OCI-M2 (cell line): ENCODE measurements around the gene TMEM101.
"Not testable (repeated sequence)": the region's sequence is repeated elsewhere in the genome, so short reads cannot be mapped to it uniquely, and the experiment has no call there.

ENCODE experiments used
- DNase-seq: peaks from one replicate; lab custom pipeline; 2025; ENCODE audit not compliant: unreplicated experiment; lab: John Stamatoyannopoulos, UW

Gene TMEM101

DNA sequence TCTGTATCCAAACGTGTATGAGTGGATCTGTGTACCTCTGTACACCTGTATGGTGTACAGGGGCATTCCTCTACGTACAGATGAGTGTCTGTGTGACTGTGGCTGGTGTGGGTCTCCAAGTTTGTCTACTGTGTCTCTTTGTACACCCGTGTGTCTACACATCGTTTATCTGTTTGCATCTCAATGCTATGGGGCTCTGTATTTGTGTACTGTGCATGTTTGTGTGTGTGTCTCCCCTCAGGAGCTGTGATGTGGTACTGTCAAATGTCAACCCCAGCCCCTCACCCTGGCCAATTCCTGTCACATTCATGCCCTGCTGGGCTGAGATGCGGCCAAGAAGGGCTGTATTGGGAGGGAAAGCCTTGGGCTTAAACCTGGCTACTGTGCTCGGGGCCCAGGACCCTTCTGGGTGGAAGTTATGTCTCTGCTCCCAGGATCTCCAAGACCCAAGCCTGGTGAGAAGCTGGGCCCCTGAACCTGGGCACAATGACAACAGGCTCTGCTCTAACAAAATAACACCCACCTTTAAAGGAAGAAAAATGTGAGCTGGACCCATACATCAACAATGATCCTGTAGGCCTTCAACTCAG, 13.8 kb downstream of the TMEM101 start:
- DNase-seq, result no peak

DNA sequence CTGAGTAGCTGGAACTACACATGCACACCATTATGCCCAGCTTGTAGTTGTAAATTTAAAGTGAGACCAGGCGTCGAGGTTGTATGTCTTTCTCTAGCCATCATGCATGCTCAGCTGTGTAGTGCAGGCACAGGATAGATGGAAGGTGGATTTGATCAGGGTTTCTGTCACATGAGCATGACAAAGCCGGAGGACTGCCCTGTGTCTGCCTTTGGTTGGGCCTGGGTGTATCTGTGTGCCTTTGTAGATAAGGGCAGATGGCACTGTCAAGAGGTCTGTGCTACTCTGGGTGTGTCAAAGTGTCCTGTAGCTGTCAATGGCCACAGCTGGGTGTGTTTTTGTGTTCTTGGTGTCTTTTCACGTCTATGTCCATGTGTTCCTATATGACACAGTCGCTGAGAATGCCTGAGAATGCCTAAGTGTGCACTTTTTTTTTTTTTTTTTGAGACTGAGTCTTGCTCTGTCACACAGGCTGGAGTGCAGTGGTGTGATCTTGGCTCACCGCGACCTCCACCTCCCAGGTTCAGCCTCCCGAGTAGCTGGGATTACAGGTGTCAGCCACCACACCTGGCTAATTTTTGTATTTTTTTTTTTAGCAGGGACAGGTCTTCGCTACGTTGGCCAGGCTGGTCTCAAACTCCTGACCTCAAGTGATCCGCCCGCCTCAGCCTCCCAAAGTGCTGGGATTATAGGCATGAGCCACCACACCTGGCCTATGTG, 14.5 kb downstream of the TMEM101 start:
- DNase-seq, result no peak

DNA sequence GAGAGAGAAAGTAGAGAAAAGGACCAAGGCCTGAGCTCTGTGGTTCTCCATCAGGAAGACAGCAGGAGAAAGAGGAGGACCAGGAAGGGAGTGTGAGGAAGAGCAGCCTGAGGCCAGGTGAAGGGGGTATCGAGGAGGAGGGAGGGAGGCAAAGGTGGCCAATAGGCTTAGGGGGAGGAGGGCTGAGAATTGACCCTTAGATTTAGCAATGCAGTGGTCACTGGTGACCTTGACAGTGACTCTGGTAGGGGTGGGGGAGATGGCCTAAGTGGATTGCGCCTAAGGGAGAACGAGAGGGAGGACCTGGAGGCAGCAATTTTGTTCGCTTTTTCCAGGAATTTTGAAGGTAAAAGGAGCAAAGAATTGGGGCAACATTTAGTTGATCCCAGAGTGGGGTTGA, 15.7 kb downstream of the TMEM101 start:
- DNase-seq, result no peak

DNA sequence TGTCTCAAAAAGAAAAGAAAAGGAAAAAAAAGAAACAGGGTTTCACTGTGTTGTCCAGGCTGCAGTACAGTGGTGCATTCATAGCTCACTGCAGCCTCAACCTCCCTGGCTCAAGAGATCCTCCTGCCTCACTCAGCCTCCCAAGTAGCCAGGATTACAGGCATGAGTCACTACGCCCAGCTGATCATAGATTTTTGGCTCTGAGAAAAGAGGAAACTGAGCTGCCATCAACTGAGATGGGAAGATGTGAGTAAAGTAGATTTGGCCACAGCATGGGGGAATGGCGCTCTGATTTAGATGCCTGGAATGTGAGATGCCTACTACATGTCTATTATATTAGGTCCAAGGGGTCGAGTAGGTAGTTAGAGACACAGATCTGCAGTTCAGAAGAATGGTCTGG, 16.2 kb downstream of the TMEM101 start:
- no peak for DNase-seq

DNA sequence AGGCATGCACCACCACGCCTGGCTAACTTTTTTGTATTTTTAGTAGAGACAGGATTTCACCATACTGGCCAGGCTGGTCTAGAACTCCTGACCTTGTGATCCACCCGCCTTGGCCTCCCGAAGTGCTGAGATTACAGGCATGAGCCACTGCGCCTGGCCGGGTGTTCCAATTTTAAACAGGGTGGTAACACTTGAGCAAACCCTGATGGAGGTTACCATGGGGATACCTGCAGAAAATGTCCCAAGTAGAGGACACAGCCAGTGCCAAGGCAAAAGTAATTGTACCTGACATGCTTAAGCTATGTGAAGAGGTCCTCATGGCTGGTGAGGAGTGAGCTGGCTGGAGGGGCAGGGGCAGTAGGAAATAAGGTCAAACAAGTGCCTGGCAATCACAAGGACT, 17.6 kb downstream of the TMEM101 start:
- not testable (repeated sequence) for DNase-seq

DNA sequence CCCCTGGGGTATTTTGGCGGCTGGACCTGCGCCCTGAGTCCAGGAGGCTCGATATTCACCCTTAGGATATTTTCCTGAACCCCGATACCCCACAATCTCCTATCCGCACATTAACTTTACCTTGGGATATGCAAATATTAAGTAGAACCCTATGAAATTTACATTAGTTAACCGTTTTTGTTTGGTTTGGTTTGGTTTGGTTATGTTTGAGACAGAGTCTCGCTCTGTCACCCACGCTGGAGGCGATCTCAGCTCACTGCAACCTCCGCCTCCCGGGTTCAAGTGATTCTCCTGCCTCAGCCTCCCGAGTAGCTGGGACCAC, 19.7 kb downstream of the TMEM101 start:
- DNase-seq, result no peak

DNA sequence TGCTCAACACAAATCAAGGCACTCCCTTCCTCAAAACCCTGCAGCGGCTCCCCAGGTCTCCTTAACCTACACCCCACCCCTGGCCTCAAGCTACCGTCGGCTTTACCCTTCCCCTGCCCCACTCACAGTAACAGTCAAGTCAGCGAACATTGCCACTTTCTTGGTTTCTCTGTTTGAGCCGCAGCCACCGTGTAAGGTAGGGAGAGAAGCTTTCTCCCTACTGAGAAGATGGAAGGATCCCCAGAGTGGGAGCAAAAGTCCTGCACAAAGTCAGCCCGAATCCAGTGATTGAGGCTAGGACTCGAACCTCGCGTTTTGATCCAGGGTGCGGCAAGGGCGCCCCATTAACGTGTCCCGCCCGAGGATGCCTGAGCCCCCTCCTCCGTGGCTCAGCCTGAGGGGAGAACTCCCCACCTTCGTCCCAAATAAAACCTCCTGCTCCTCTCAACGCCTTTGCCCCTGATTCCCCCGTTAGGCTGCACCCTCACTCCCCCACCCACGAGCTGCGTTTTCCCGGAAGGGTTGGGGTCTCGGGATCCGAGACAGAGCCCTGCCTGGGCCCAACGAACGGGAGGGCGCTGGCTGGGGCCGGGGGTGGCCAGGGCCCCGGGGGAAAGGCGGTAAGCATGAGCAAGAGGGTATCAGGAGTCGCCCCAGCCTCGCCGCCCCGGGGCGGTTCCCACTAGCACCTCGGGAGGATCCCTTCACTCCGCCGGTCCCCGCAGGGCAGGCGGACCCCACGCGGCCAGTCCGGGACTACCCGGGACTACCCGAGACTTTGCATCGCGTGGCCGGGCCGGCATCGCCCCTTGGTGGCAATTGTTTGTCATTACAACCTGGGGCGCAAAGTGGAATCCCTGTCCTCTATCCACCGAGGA, 20.3 kb downstream of the TMEM101 start:
- no peak for DNase-seq

DNA sequence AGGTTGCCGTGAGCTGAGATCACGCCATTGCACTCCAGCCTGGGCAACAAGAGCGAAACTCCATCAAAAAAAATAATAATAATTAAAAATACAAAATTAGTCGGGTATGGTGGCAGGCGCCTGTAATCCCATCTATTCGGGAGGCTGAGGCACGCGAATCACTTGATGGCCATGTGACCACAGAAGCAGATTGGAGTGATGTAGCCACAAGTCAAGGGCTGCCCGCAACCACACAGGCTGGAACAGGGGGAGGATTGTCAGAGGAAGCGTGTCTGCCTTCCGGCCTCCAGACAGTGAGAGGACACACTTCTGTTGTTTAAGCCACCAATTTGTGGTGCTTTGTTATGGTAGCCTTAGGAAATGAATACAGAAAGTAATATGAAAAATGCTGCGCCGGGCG, 22.1 kb downstream of the TMEM101 start:
- no peak for DNase-seq

DNA sequence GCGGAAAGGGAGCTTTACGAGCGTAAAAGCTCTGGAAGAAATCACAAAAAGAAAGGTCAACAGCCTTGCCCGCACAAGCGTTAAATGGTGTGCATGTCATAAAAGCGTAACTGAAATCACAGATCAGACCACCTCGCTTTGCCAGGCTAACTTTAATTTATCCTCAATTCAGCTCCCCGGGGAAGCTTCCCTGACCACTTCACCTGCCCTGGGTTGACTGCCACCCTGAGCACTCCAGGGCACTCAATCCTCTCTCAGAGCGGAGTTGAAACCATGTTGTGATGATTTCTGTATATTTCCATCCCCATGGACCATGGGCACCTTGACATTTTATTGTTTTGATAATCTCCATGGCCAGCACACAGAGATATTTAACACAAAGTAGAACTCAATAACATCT, 26.5 kb downstream of the TMEM101 start:
- no peak for DNase-seq

DNA sequence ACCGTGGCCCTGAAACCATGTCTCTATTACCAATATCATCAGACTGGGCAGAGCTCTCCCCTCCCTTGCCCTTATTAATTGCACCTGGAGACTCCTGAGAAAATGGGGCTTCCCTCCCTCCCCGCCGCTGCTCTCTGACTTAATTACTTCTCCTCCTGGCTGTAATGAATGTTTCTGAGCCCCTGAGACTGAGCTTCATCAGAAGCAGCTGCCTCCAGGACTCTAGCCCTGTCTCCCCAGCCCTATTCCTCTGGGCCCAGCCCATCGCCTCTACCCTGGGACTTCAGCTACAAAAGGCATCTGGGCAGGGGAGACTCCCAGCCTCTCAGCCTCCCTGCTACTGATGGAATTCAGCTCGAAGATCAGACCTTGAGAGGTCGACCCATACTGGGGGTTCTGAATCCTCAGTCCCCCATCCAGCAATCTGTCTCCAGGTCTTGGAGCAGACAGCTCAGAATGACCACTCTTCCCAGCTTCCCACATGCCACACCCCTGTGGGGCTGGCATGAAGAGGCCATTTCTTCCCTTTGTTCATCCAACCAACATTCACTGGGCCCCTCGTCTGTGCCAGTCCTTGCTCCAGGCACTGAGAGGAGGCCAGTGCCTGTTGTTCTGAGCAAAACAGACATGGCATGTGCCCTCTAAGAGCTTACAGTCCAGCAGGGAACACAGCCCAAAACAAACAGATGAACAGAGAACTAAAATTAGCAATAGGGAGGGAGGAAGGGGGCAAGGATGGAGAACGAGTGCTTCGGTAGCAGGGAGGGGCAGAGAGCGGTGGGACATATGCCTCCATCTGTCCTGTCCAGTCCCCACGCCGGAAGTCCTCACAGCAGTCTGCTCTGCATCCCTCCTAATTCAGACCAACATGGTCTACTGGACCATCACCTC, 27.4 kb downstream of the TMEM101 start:
- DNase-seq, result no peak

DNA sequence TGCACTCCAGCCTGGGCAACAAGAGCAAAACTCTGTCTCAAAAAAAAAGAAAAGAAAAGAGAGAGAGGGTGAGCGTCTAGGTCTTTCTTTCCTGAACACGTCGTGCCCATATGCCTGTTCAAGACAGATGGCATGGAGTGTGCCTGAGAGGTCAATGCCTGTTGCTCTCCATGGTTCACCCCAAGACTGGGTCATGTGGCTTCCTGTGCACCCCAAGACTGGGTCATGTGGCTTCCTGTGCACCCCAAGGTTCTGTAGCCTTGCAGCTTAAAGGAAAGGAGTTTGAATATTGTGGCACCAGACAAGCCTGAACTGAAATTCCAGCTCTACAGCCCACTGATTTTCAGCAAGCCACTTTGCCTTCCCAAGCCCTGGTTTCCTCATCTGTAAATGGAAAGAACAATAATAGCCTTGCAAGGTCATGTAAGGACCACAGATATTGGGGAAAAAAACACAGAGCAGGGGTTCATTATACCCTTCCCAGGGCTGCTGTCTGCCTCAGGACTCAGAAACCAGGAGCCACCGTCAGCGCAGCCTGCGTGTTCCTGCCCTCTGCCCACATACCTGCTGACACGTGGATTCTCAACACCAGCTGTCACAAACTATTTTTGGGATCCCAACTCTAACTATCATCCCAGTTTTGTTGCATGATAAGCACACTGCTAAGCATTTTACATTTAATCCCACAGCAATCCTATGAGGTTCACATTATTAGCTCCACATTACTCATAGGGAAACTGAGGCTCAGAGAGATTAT, 28.4 kb downstream of the TMEM101 start:
- DNase-seq, result no peak

DNA sequence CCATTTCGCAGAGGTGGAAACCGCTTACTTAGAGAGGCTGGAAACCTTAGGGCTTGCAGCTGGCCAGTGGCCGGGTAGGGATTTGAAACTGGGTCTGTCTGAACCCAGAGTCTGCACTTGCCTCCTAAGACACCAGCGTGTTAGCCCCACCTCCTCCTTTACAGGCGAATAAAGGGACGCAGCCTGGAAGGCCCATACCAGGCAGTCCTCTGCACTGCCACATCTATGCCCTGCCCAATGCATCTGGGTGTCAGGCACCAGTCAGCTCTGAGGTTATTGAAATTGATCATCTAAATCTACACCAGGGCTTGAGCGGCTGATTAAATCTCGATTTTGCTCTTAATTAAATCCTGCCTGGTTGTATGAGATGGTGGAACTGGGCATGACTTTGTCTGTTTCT, 30.2 kb downstream of the TMEM101 start:
- no peak for DNase-seq

DNA sequence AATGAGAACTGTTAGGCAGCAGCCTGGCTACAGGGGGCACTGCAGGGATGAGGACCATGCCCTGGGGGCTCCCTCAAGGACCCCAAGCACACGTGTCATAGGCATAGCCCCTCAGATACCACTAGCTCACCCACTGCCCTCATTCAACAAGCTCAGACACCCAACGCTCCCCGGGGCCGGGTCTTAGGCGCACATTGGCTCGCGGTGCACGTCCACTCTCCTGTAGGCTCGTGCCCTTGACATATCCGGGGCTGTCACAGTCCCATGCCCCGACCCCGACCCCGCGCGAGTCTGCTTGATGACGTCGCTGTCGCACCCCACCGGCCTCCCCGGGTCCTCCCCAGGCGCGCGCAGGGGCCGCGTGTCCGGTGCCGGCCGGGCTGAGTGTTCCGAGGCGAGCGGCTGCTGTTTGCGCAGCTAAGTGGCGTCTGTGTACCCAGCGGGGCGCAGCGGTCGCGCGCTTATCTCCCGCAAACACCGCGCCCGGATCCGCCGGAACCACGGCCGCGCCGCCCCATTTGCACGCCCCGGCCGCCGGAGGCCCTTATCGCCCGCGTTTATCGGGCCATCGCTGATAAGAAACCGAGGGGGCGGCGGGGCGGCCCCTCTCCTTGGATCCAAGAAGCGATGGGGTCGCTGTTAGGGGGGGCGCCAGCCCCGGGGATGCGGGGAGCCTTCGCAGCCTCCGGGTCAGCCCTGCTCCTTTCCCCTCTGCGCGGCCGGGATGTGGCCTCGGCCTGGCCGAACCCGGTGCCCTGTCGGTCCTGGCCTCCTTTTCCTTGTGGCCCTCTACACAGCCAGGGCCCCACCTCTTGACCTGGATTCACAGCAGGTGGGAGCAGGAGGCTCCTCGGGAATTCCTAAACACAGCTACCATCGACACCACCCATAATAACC, 31.0 kb downstream of the TMEM101 start:
- DNase-seq, result no peak

DNA sequence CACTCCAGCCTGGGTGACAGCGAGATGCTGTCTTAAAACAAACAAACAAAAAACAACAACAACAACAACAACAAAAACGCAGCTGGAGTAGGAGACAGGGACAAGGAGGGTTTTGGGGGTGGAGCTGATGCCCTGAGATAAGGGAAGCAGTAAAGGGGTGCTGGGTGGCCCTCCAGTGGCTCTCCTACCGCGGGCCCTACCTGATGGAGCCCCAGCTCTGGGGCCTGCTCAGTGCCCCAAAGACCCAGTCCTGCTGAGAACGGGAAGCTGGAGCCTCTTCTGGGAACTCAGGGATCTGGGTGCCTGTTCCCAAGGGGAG, 31.6 kb downstream of the TMEM101 start:
- no peak for DNase-seq

DNA sequence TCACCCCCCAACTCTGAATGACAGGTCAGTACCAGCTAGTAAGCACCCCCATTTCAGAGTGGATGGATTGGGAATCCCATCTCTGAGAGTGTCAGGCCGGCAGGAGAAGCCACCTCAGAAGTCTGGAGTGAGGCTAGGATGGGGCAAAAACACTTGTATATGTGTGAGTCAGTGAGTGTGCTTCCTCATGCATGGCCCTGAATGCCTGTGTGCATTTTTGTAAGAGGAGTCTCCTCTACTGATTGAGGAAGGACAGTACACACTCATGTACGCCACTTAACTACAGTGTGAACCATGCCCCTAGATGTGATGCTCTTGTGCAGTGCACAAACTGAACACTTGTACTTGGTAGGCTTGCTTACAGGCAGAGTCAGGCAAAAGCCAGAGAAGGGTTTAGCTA, 32.6 kb downstream of the TMEM101 start:
- no peak for DNase-seq

DNA sequence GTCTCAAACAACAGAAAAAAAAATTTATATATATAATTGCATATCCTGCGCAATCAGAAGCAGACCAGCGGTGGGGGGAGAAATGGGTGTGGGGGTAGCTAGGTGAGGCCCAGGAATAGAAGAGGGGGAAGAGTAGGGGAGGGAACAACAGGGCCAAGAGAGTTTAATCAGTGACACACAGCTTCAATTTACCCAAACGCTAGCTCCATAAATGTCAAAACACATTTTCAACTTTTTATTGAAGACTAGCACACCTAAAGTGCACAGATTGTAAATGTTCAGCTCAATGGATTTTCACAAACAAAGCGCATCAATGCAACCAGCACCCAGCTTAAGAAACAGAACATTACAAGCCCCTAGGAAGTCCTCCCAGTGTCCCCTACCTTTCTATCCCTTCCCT, 35.1 kb downstream of the TMEM101 start:
- no peak for DNase-seq

DNA sequence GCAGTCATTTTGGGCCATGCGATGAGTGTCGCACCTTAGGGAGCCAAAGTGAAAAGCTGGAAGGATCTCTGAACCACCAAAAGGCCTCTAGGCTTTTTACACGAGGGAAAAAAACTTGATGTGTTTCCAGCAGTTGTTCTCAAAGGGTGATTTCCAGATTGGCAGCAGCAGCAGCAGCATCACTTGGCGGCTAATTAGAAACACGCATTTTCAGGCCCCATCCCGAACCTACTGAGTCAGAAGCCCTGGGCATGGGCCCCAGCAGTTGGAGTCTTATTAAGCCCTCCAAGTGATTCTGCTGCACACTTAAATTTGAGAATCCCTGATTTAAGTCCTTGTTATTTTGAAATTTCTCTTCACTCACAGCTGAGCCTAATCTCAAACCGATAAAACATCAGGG, 35.8 kb downstream of the TMEM101 start:
- no peak for DNase-seq

DNA sequence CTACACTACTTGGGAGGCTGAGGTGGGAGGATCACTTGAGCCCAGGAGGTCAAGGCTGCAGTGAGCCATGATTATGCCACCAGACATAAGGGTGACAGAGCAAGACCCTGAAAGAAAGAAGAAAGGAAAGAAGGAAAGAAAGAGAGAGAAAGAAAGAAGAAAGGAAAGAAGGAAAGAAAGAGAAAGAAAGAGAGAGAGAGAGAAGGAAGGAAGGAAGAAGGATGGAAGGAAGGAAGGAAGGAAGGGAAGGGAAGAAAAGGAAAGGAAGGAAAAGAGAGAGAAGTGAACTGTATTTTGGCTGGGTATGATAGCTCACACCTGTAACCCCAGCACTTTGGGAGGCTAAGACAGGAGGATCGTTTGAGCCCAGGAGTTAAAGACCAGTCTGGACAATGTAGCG, 36.7 kb downstream of the TMEM101 start:
- no peak for DNase-seq

DNA sequence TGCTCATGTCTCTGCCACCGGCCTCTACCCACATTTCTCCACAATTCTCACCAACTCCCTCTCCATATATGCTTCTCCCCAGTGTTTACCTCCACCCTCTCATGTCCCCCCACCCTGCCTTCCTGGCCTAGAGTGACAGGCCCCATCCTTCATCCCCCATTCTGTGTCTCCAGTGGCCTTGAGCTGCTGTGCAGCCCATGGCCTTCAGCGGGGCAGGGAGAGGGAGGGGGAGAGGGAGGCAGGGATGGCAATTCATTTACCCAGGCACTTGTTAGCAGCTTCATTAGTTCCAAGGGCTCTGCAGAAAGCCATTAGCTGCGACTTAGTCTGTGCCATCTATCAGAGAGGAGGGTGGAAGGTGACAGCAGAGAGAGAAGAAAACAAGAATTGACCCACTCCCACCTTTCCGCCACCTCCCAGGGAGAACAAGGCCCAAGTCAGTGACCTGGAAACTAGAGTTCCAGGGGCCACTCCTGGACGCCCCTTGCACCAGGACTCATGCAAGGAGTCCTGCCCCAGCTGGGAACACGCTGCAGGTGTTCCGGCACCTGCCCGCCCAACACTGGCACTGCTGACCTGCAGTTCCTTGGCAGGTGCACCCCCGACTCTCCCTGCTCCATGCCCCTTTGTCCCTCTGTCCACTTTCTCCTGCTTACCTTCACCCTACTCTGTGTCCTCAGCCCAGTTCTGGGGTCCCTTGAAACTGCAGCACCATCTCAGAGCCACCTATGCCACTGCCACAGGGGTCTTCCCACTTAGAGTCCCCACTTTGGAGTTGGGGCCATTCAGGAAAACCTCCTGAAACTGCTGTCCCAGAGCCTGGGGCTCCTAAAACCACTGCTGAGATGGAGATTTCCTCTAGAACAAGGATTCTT, 37.6 kb downstream of the TMEM101 start:
- DNase-seq, result no peak
